HepG2 (cell line): Measurements from ENCODE around the gene SSBP2.

Source experiments
- TF ChIP-seq, protein P1 (sequence below): sonication (generic); formaldehyde crosslinking; IDR thresholded peaks from 2 replicates; pipeline ENCODE4 v1.4.0; 2020; ENCODE audit warnings: missing genetic modification reagents
- TF ChIP-seq, protein P2 (sequence below): IDR thresholded peaks from 2 replicates; pipeline ENCODE4 v1.6.1; 2012; ENCODE audit warnings: inconsistent platforms
- TF ChIP-seq, protein P3 (sequence below): sonication (generic); formaldehyde crosslinking; IDR thresholded peaks from 2 replicates; pipeline ENCODE4 v1.5.0; 2020; ENCODE audit warnings: mild to moderate bottlenecking, missing genetic modification reagents, moderate library complexity
- TF ChIP-seq, protein P4 (sequence below): sonication (generic); formaldehyde crosslinking; IDR thresholded peaks from 2 replicates; pipeline ENCODE4 v1.5.1; 2020; ENCODE audit warnings: mild to moderate bottlenecking, missing genetic modification reagents, moderate library complexity

DNA sequence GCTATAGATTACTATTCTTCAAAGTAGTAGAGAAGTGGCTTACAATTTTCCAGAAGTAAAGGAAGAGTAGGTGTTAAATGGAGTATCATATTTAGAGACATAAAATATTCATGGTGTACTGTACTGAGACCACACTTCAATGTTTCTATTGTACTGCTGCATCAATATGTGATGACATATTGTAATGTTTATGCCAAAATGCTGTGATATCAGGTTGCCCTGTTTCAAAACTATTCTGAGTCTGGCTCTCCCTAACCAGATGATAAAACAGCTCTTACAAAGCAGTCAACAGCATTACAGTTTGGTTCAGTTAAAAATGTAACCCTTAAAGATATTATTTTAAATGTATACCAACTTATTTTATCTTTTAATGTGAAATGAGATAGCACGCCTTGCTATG lies 326.2 kb downstream of the SSBP2 start:
- TF ChIP-seq, protein P1, sequence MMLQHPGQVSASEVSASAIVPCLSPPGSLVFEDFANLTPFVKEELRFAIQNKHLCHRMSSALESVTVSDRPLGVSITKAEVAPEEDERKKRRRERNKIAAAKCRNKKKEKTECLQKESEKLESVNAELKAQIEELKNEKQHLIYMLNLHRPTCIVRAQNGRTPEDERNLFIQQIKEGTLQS = no peak
- TF ChIP-seq, protein P2, sequence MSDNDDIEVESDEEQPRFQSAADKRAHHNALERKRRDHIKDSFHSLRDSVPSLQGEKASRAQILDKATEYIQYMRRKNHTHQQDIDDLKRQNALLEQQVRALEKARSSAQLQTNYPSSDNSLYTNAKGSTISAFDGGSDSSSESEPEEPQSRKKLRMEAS = no peak
- TF ChIP-seq, protein P3, sequence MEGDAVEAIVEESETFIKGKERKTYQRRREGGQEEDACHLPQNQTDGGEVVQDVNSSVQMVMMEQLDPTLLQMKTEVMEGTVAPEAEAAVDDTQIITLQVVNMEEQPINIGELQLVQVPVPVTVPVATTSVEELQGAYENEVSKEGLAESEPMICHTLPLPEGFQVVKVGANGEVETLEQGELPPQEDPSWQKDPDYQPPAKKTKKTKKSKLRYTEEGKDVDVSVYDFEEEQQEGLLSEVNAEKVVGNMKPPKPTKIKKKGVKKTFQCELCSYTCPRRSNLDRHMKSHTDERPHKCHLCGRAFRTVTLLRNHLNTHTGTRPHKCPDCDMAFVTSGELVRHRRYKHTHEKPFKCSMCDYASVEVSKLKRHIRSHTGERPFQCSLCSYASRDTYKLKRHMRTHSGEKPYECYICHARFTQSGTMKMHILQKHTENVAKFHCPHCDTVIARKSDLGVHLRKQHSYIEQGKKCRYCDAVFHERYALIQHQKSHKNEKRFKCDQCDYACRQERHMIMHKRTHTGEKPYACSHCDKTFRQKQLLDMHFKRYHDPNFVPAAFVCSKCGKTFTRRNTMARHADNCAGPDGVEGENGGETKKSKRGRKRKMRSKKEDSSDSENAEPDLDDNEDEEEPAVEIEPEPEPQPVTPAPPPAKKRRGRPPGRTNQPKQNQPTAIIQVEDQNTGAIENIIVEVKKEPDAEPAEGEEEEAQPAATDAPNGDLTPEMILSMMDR = no peak
- TF ChIP-seq, protein P4, sequence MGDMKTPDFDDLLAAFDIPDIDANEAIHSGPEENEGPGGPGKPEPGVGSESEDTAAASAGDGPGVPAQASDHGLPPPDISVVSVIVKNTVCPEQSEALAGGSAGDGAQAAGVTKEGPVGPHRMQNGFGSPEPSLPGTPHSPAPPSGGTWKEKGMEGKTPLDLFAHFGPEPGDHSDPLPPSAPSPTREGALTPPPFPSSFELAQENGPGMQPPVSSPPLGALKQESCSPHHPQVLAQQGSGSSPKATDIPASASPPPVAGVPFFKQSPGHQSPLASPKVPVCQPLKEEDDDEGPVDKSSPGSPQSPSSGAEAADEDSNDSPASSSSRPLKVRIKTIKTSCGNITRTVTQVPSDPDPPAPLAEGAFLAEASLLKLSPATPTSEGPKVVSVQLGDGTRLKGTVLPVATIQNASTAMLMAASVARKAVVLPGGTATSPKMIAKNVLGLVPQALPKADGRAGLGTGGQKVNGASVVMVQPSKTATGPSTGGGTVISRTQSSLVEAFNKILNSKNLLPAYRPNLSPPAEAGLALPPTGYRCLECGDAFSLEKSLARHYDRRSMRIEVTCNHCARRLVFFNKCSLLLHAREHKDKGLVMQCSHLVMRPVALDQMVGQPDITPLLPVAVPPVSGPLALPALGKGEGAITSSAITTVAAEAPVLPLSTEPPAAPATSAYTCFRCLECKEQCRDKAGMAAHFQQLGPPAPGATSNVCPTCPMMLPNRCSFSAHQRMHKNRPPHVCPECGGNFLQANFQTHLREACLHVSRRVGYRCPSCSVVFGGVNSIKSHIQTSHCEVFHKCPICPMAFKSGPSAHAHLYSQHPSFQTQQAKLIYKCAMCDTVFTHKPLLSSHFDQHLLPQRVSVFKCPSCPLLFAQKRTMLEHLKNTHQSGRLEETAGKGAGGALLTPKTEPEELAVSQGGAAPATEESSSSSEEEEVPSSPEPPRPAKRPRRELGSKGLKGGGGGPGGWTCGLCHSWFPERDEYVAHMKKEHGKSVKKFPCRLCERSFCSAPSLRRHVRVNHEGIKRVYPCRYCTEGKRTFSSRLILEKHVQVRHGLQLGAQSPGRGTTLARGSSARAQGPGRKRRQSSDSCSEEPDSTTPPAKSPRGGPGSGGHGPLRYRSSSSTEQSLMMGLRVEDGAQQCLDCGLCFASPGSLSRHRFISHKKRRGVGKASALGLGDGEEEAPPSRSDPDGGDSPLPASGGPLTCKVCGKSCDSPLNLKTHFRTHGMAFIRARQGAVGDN (CRISPR knock-in tag) = no peak
